GM19099 (cell line): Measurements from ENCODE around the gene EIF3L.

ENCODE experiments used
- POLR2A ChIP-seq: IDR thresholded peaks from 3 replicates; pipeline ENCODE4 v1.6.1; 2011; ENCODE audit warnings: low read depth; ENCODE audit not compliant: insufficient read length; ENCODE audit errors: extremely low read depth

Gene EIF3L

GRCh38 chr22:37905534-37906363 is 56.5 kb downstream of the EIF3L start, which contains the start of gene MICALL1:
TSS of gene MICALL1 (plus strand) at chr22:37906297. CDS start at chr22:37906423, 126 bp downstream.
- TF ChIP-seq POLR2A: no peak

GRCh38 chr22:37906364-37907008 is 57.3 kb downstream of the EIF3L start:
- TF ChIP-seq POLR2A: peak; percentile 64

DNA sequence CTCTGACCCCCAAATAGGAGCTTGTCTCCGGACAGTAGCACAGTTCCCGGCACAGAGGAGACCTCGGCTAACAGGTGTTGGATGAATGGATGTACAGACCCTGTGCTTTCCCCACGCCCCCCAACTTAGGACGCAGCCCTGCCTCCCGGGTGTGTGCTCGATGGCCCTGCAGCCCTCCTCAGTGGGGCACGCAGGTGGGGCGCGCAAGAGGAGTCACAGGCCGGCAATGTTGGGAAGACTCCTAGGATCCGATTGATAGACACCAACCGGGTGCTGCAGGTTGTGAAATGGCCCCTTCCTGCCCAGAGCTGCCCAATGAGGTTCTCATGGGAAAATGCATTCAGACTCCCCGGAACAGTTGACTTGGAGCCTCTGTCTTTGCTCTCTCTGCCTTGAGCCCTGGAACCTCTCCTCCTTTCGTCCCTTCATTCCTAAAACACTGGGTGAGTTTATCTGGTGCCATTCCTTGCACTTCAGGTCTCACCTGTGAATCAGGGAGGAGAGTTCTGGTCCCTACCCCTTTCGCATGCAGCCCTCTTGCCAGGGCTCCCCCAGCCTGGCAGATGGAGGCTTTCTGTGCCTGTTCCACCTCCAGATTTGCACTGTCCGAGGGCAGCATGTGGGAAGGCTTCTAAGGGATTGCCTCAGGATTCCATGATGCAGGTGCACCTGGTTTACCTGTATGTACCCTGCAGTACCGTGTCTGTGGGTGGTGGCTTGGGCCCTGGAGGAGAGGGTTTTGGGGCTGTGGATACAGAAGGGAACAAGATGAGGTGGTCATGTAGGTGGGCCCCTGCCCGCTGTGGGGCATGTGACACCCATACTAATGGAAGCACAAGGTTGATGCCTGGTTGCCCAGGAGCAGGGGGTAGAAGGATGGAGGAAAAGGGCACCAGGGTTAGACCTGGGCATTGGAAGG is 58.1 kb downstream of the EIF3L start:
- TF ChIP-seq POLR2A: no peak

GRCh38 chr22:37909766-37910165 is 60.5 kb downstream of the EIF3L start:
- no peak for TF ChIP-seq POLR2A

GRCh38 chr22:37910890-37911672 is 61.9 kb downstream of the EIF3L start:
- no peak for TF ChIP-seq POLR2A

- TF ChIP-seq POLR2A: no peak
Observed at GRCh38 chr22:37911697-37912096, 62.5 kb downstream of the EIF3L start.

DNA sequence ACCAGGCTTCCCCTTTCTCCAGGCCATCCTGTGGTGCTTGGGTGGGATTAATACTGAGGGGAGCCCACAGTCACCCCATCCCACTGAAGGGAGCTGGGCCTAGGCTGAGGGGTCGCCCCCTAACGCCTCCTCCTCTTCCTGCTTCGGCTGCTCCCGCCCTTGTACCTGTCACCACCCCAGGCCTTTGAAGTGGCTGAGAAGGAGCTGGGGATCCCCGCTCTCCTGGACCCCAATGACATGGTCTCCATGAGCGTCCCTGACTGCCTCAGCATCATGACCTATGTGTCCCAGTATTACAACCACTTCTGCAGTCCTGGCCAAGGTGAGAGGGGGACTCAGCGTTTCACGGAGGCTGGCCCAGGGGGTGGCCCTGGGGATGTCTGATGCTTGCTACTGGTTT is 63.0 kb downstream of the EIF3L start:
- TF ChIP-seq POLR2A: no peak

DNA sequence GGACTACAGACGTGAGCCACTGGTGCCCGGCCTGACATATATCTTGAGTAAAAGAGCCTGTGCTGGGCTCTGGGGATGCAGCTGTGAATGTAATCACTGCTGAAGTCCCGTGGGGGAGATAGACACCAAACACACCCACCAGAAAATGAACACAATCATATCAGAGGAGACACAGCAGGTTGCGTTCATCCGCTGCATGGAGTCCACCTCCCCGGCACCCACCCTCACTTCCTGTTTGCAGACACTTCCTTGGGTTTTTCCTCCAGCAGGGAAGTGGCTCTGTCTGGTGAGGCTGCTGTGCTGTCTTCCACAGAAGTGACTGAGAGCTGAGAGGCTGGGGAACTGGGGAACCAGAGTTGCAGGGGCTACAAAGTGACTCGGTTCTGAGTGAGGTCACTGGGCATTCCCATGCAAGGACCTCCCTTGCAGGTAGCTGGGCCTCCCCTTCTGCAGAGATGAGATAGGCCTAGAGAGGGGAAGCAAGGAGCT is 64.1 kb downstream of the EIF3L start:
- TF ChIP-seq POLR2A: no peak

DNA sequence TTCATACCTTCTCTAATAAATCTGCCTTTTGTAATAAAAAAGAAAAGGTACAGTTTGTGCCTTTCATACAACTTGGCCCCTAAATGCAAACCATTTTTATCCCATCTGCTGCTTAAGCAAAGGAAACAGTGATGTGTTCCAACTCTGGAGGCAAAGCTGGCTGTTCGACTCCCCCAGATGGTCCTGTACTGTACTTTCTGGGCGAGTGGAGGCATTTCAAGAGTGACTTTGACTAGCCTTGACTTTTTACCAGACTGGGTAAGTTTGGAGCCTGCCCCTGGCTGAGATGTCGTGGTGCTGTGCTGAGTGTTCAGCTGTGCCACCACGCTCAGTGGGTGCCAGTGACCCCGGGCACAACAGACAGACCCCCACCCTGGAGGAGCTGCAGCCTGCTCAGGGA is 67.1 kb downstream of the EIF3L start:
- no peak for TF ChIP-seq POLR2A

- no peak for TF ChIP-seq POLR2A
Observed at GRCh38 chr22:37917874-37918548, 68.8 kb downstream of the EIF3L start.

- no peak for TF ChIP-seq POLR2A
Observed at GRCh38 chr22:37918580-37919270, 69.5 kb downstream of the EIF3L start.

DNA sequence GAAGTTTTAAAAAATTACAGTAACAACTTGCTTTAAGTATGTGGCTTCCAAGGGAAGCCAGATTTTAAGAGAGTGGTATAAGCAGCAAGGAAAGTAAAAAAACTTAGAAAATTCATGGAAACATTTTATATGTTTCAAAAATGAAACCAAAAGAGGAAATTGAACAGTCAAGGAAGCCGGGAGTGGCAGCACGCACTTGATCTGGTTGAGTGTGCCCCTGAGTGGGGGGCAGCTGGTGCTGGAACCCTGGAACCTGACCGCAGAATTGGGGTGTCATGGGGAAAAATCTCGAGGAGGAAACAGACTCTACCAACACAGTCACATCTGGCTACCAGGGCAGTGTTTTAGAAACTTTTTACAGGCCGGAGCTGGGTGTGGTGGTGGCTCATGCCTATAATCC is 70.9 kb downstream of the EIF3L start:
- no peak for TF ChIP-seq POLR2A

DNA sequence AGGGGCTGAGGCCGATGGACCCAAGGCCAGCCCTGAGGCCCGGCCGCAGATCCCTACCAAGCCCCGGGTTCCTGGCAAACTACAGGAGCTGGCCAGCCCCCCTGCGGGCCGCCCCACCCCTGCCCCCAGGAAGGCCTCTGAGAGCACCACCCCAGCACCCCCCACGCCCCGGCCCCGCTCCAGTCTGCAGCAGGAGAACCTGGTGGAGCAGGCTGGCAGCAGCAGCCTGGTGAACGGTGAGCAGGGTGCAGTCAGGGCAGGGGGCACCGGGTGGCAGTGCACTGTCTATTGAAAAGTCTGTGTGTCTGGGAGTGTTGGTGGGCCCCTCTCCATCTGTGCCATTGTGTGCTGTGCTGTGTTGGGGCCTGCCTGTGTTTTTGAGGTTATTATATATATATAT is 73.0 kb downstream of the EIF3L start:
- TF ChIP-seq POLR2A: no peak
